ENCODE results near the gene ASTN2.

DNA sequence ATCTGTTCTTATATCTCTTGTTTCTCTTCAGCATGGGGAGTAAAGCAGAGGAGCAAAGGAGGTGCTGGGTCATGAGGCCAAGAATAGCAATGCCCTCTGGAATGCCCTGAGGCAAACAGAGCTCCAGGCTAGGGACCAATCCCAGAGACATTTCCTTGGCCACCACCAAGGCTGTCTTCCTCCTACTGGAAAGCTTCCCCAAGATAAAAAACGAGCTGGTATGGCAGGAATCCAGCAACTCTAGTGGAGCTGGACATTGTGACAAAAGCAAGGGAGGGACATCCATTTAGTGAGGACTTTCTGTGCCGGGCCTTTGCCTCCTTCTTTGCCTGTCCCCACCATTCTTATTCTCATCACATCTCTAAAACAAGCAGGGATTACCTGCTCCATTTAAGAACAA lies 161.6 kb downstream of the ASTN2 start:
- TF ChIP-seq, protein P1, sequence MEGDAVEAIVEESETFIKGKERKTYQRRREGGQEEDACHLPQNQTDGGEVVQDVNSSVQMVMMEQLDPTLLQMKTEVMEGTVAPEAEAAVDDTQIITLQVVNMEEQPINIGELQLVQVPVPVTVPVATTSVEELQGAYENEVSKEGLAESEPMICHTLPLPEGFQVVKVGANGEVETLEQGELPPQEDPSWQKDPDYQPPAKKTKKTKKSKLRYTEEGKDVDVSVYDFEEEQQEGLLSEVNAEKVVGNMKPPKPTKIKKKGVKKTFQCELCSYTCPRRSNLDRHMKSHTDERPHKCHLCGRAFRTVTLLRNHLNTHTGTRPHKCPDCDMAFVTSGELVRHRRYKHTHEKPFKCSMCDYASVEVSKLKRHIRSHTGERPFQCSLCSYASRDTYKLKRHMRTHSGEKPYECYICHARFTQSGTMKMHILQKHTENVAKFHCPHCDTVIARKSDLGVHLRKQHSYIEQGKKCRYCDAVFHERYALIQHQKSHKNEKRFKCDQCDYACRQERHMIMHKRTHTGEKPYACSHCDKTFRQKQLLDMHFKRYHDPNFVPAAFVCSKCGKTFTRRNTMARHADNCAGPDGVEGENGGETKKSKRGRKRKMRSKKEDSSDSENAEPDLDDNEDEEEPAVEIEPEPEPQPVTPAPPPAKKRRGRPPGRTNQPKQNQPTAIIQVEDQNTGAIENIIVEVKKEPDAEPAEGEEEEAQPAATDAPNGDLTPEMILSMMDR (IDR thresholded peaks at IDR 0.05): no peak
- no peak for TF ChIP-seq POLR2A (IDR thresholded peaks at IDR 0.05)

All from right lobe of liver (tissue), 4 donors.